ENCODE data around the gene DHRS2. TPM values are rescaled to one million over a fixed set of nuclear protein-coding genes. Genes with fewer than 3 reads are reported as not detected.

DHRS2 gene
- total and polyA plus RNA-seq, 2 of the 13 experiments (the other 11 are each of a cell fraction or from before 2014, with no cell fraction given) = 1,621 to 3,021 TPM

GRCh38 chr14:23694085-23694948 is 58.2 kb downstream of the DHRS2 start (continued):
- TF ChIP-seq CENPT (CRISPR knock-in tag; IDR thresholded peaks at IDR 0.05; ENCODE audit: low read depth) (no peak), IKZF5 (CRISPR knock-in tag; IDR thresholded peaks at IDR 0.05) (peak; percentile 58; the same call in 1 of the 2 replicates), HIVEP1 (CRISPR knock-in tag; IDR thresholded peaks at IDR 0.05) (peak; percentile 48; the same call in 1 of the 2 replicates), ZBTB20 (CRISPR knock-in tag; IDR thresholded peaks at IDR 0.05; ENCODE audit: borderline replicate concordance, low read depth) (no peak), MXI1 (IDR thresholded peaks at IDR 0.05; ENCODE audit: borderline replicate concordance, low read depth, low read length) (no peak), ZNF414 (CRISPR knock-in tag; IDR thresholded peaks at IDR 0.05) (no peak), ZNF878 (CRISPR knock-in tag; IDR thresholded peaks at IDR 0.05) (0 out of 2 replicates have a peak, but pooled peaks have one; percentile 27), ZNF263 (CRISPR knock-in tag; IDR thresholded peaks at IDR 0.05) (no peak), GMEB1 (CRISPR knock-in tag; IDR thresholded peaks at IDR 0.05; ENCODE audit: borderline replicate concordance) (0 out of 2 replicates have a peak, but pooled peaks have one; percentile 18), SRY (CRISPR knock-in tag; IDR thresholded peaks at IDR 0.05) (no peak), TOE1 (CRISPR knock-in tag; IDR thresholded peaks at IDR 0.05) (no peak), ZNF800 (CRISPR knock-in tag; IDR thresholded peaks at IDR 0.05) (peak; percentile 36; the same call in 1 of the 2 replicates), ZNF576 (CRISPR knock-in tag; IDR thresholded peaks at IDR 0.05) (no peak), ZBTB26 (CRISPR knock-in tag; IDR thresholded peaks at IDR 0.05; ENCODE audit: borderline replicate concordance) (no peak; the same call in 1 of the 2 replicates), PLRG1 (conservative IDR thresholded peaks at IDR 0.05) (no peak), ZNF3 (CRISPR knock-in tag; IDR thresholded peaks at IDR 0.05) (0 out of 2 replicates have a peak, but pooled peaks have one; percentile 9), CREB1 (IDR thresholded peaks at IDR 0.05) (no peak), CREB1 (CRISPR knock-in tag; IDR thresholded peaks at IDR 0.05) (no peak), ZNF230 (CRISPR knock-in tag; IDR thresholded peaks at IDR 0.05) (no peak), NFRKB (IDR thresholded peaks at IDR 0.05) (no peak), ZBTB46 (CRISPR knock-in tag; IDR thresholded peaks at IDR 0.05; ENCODE audit: borderline replicate concordance) (no peak; the same call in 1 of the 2 replicates)

Data from HepG2 (cell line).